GM23338 (cell line): ENCODE data around the gene ACCS. TPM values are rescaled to one million over a fixed set of nuclear protein-coding genes. Genes with fewer than 3 reads are reported as not detected.

Source experiments
- ATAC-seq: fragments of 200-7000 bp; cut with Tn5 transposase; 3 replicates; pipeline ENCODE4 v1.9.1; 2020
- DNase-seq: peaks from one replicate; pipeline ENCODE4 v3.0.0-alpha.2; 2015; ENCODE audit warnings: low spot score
- H2AFZ ChIP-seq: fragments of 200-600 bp; sonication (generic); 2 replicates; pipeline ENCODE4 v1.8.0; 2016; ENCODE audit warnings: antibody characterized with exemption, mild to moderate bottlenecking, moderate library complexity
- H3F3A ChIP-seq: fragments of 200-600 bp; sonication (generic); replicated peaks from 2 replicates; pipeline ENCODE4 v1.8.0; 2017; ENCODE audit warnings: antibody characterized with exemption, mixed run types, low read depth
- H3K27ac ChIP-seq: fragments of 200-600 bp; sonication (generic); 2 replicates; pipeline ENCODE4 v1.6.1; 2016; ENCODE audit warnings: low read depth
- H3K27me3 ChIP-seq: fragments of 200-600 bp; sonication (generic); 2 replicates; pipeline ENCODE4 v1.8.0; 2016; ENCODE audit warnings: mild to moderate bottlenecking, mixed run types, moderate library complexity; ENCODE audit not compliant: insufficient read depth
- H3K36me3 ChIP-seq: fragments of 200-600 bp; sonication (generic); 2 replicates; pipeline ENCODE4 v1.8.0; 2016; ENCODE audit warnings: mild to moderate bottlenecking; ENCODE audit not compliant: insufficient read depth
- H3K4me1 ChIP-seq: fragments of 200-600 bp; sonication (generic); 2 replicates; pipeline ENCODE4 v1.8.0; 2016; ENCODE audit warnings: mild to moderate bottlenecking, moderate library complexity; ENCODE audit not compliant: insufficient read depth
- H3K4me2 ChIP-seq: fragments of 200-600 bp; sonication (generic); 2 replicates; pipeline ENCODE4 v1.7.1; 2017; ENCODE audit warnings: mixed run types
- H3K4me3 ChIP-seq: fragments of 200-600 bp; sonication (generic); 2 replicates; pipeline ENCODE4 v1.6.1; 2016; ENCODE audit warnings: mixed run types
- H3K79me2 ChIP-seq: fragments of 200-600 bp; sonication (generic); replicated peaks from 2 replicates; pipeline ENCODE4 v1.8.0; 2017; ENCODE audit warnings: mild to moderate bottlenecking; ENCODE audit not compliant: insufficient read depth
- H3K9me2 ChIP-seq: fragments of 200-600 bp; sonication (generic); 2 replicates; pipeline ENCODE4 v1.8.0; 2017; ENCODE audit not compliant: insufficient read depth
- H4K20me1 ChIP-seq: fragments of 200-600 bp; sonication (generic); replicated peaks from 2 replicates; pipeline ENCODE4 v1.8.0; 2017; ENCODE audit warnings: mild to moderate bottlenecking; ENCODE audit not compliant: insufficient read depth
- H3K27ac Mint-ChIP-seq: 2 replicates; pipeline ENCODE4 v1.8.0; 2020; ENCODE audit warnings: inconsistent platforms, mild to moderate bottlenecking, moderate library complexity, mixed read lengths
- H3K27me3 Mint-ChIP-seq: 3 replicates; pipeline ENCODE4 v1.8.0; 2022; ENCODE audit warnings: low read depth, mild to moderate bottlenecking, moderate library complexity, mixed read lengths, inconsistent platforms; ENCODE audit not compliant: insufficient read depth, poor library complexity
- H3K36me3 Mint-ChIP-seq: 3 replicates; pipeline ENCODE4 v1.8.0; 2021; ENCODE audit warnings: low read depth, mild to moderate bottlenecking, inconsistent platforms, moderate library complexity, mixed read lengths
- H3K4me1 Mint-ChIP-seq: 3 replicates; pipeline ENCODE4 v1.8.0; 2020; ENCODE audit warnings: mild to moderate bottlenecking, inconsistent platforms, mixed read lengths
- H3K4me3 Mint-ChIP-seq: 3 replicates; pipeline ENCODE4 v1.8.0; 2021; ENCODE audit warnings: moderate library complexity, mild to moderate bottlenecking, inconsistent platforms, mixed read lengths
- H3K9me3 Mint-ChIP-seq: 3 replicates; pipeline ENCODE4 v1.8.0; 2020; ENCODE audit warnings: moderate library complexity, mild to moderate bottlenecking, inconsistent platforms, mixed read lengths
- ETS1 ChIP-seq: IDR thresholded peaks from 2 replicates; pipeline ENCODE4 v1.6.1; 2016; ENCODE audit warnings: antibody characterized with exemption
- ZNF331 ChIP-seq: fragments of 250-450 bp; sonication (Bioruptor Pico); IDR thresholded peaks from 2 replicates; pipeline ENCODE4 v1.5.0; 2020; ENCODE audit warnings: low read depth, mild to moderate bottlenecking, moderate library complexity
- polyA plus RNA-seq: library from polyadenylated mRNA; unstranded; fragments of >200 nt; fragmentation: Nextera tagmentation; extraction: Ambion mirVana; gene quantifications from 2 replicates; pipeline ENCODE4 v1.2.1, GENCODE V29; 2016
- total RNA-seq: library from RNA; depleted of rRNA; stranded (reverse); fragments of >200 nt; shearing (Covaris generic); gene quantifications from 2 replicates; pipeline ENCODE4 v1.2.3, GENCODE V29; 2014
- TF ChIP-seq, protein P1 (sequence below): IDR thresholded peaks from one replicate; pipeline ENCODE4 v1.6.1; 2018; ENCODE audit warnings: antibody characterized with exemption; ENCODE audit not compliant: unreplicated experiment
- TF ChIP-seq, protein P2 (sequence below), 2 experiments: fragments of 200-600 bp in 1 of 2; sonication (generic) in 1 of 2; conservative IDR thresholded peaks; 2 replicates each; pipeline versions ENCODE4 v1.5.1 to v1.6.1; 2016 to 2017; ENCODE audit warnings: antibody characterized with exemption in 2 of 2, low read depth in 2 of 2, mild to moderate bottlenecking in 2 of 2, moderate library complexity in 1 of 2
- TF ChIP-seq, protein P3 (sequence below): fragments of 250-450 bp; sonication (Bioruptor Pico); IDR thresholded peaks from 2 replicates; pipeline ENCODE4 v1.5.0; 2020; ENCODE audit warnings: mild to moderate bottlenecking, moderate library complexity

ACCS gene
- total and polyA plus RNA-seq, 2 experiments from 2014 or later: 3.6 to 6.6 TPM

DNA sequence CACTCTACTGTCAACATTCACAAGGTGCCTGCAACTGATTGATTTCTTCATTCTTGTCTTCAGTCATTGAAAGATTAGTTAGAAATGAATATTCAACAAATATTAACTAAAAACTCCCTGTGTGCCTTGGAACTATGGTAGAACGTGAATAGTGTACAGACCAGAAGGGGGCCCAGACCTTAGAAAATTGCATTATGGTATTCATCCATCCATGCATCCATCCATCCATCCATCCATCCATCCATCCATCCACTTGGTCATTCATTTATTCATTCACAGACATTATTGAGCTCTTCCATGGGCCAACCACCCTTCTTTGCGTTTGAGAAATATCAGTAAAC, 28.4 kb upstream of the ACCS start:
- no peak overlapping the region for H3K4me2 ChIP-seq

More for the DNA sequence above, 28.4 kb upstream of the ACCS start:
- Histone ChIP-seq H3K9me2 (no peaks in the 10 kb centered on the region), H3K27me3 (no peaks in the 10 kb centered on the region), H3K36me3 (no peaks in the 10 kb centered on the region), H3K27ac (no peak overlapping the region), H4K20me1 (no peaks in the 10 kb centered on the region), H3K79me2 (no peaks in the 10 kb centered on the region), H2AFZ (no peak overlapping the region), H3K4me3 (no peak overlapping the region), H3K4me1 (no peaks in the 10 kb centered on the region), H3F3A (no peaks in the 10 kb centered on the region)
- TF ChIP-seq, protein P1, sequence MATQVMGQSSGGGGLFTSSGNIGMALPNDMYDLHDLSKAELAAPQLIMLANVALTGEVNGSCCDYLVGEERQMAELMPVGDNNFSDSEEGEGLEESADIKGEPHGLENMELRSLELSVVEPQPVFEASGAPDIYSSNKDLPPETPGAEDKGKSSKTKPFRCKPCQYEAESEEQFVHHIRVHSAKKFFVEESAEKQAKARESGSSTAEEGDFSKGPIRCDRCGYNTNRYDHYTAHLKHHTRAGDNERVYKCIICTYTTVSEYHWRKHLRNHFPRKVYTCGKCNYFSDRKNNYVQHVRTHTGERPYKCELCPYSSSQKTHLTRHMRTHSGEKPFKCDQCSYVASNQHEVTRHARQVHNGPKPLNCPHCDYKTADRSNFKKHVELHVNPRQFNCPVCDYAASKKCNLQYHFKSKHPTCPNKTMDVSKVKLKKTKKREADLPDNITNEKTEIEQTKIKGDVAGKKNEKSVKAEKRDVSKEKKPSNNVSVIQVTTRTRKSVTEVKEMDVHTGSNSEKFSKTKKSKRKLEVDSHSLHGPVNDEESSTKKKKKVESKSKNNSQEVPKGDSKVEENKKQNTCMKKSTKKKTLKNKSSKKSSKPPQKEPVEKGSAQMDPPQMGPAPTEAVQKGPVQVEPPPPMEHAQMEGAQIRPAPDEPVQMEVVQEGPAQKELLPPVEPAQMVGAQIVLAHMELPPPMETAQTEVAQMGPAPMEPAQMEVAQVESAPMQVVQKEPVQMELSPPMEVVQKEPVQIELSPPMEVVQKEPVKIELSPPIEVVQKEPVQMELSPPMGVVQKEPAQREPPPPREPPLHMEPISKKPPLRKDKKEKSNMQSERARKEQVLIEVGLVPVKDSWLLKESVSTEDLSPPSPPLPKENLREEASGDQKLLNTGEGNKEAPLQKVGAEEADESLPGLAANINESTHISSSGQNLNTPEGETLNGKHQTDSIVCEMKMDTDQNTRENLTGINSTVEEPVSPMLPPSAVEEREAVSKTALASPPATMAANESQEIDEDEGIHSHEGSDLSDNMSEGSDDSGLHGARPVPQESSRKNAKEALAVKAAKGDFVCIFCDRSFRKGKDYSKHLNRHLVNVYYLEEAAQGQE: no peak
- TF ChIP-seq, protein P2, sequence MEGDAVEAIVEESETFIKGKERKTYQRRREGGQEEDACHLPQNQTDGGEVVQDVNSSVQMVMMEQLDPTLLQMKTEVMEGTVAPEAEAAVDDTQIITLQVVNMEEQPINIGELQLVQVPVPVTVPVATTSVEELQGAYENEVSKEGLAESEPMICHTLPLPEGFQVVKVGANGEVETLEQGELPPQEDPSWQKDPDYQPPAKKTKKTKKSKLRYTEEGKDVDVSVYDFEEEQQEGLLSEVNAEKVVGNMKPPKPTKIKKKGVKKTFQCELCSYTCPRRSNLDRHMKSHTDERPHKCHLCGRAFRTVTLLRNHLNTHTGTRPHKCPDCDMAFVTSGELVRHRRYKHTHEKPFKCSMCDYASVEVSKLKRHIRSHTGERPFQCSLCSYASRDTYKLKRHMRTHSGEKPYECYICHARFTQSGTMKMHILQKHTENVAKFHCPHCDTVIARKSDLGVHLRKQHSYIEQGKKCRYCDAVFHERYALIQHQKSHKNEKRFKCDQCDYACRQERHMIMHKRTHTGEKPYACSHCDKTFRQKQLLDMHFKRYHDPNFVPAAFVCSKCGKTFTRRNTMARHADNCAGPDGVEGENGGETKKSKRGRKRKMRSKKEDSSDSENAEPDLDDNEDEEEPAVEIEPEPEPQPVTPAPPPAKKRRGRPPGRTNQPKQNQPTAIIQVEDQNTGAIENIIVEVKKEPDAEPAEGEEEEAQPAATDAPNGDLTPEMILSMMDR (conservative IDR thresholded peaks at IDR 0.05; ENCODE audit: low read depth in 2 of 2): no peak
- TF ChIP-seq ETS1 (no peak), ZNF331 (CRISPR knock-in tag) (no peak)
- TF ChIP-seq, protein P3, sequence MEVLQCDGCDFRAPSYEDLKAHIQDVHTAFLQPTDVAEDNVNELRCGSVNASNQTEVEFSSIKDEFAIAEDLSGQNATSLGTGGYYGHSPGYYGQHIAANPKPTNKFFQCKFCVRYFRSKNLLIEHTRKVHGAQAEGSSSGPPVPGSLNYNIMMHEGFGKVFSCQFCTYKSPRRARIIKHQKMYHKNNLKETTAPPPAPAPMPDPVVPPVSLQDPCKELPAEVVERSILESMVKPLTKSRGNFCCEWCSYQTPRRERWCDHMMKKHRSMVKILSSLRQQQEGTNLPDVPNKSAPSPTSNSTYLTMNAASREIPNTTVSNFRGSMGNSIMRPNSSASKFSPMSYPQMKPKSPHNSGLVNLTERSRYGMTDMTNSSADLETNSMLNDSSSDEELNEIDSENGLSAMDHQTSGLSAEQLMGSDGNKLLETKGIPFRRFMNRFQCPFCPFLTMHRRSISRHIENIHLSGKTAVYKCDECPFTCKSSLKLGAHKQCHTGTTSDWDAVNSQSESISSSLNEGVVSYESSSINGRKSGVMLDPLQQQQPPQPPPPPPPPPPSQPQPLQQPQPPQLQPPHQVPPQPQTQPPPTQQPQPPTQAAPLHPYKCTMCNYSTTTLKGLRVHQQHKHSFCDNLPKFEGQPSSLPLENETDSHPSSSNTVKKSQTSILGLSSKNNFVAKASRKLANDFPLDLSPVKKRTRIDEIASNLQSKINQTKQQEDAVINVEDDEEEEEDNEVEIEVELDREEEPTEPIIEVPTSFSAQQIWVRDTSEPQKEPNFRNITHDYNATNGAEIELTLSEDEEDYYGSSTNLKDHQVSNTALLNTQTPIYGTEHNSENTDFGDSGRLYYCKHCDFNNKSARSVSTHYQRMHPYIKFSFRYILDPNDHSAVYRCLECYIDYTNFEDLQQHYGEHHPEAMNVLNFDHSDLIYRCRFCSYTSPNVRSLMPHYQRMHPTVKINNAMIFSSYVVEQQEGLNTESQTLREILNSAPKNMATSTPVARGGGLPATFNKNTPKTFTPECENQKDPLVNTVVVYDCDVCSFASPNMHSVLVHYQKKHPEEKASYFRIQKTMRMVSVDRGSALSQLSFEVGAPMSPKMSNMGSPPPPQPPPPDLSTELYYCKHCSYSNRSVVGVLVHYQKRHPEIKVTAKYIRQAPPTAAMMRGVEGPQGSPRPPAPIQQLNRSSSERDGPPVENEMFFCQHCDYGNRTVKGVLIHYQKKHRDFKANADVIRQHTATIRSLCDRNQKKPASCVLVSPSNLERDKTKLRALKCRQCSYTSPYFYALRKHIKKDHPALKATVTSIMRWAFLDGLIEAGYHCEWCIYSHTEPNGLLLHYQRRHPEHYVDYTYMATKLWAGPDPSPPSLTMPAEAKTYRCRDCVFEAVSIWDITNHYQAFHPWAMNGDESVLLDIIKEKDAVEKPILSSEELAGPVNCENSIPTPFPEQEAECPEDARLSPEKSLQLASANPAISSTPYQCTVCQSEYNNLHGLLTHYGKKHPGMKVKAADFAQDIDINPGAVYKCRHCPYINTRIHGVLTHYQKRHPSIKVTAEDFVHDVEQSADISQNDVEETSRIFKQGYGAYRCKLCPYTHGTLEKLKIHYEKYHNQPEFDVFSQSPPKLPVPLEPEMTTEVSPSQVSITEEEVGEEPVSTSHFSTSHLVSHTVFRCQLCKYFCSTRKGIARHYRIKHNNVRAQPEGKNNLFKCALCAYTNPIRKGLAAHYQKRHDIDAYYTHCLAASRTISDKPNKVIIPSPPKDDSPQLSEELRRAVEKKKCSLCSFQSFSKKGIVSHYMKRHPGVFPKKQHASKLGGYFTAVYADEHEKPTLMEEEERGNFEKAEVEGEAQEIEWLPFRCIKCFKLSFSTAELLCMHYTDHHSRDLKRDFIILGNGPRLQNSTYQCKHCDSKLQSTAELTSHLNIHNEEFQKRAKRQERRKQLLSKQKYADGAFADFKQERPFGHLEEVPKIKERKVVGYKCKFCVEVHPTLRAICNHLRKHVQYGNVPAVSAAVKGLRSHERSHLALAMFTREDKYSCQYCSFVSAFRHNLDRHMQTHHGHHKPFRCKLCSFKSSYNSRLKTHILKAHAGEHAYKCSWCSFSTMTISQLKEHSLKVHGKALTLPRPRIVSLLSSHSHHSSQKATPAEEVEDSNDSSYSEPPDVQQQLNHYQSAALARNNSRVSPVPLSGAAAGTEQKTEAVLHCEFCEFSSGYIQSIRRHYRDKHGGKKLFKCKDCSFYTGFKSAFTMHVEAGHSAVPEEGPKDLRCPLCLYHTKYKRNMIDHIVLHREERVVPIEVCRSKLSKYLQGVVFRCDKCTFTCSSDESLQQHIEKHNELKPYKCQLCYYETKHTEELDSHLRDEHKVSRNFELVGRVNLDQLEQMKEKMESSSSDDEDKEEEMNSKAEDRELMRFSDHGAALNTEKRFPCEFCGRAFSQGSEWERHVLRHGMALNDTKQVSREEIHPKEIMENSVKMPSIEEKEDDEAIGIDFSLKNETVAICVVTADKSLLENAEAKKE (CRISPR knock-in tag): no peak
- H3K4me1 Mint-ChIP-seq: no peaks in the 10 kb centered on the region
- H3K4me3 Mint-ChIP-seq: no peak overlapping the region
- no peak overlapping the region for H3K27ac Mint-ChIP-seq
- no peak for DNase-seq
- H3K27me3 Mint-ChIP-seq: peaks cover 2% of the 10 kb centered on the region
- no peak for ATAC-seq
- no peaks in the 10 kb centered on the region; the same call in 2 of the 3 replicates for H3K36me3 Mint-ChIP-seq
- peaks cover 8% of the 10 kb centered on the region; the same call in 1 of the 3 replicates for H3K9me3 Mint-ChIP-seq
